Naive thymus-derived CD4-positive, alpha-beta T cell (primary cell): ENCODE measurements around the gene PTPRQ. TPM values are rescaled to one million over a fixed set of nuclear protein-coding genes. Genes with fewer than 3 reads are reported as not detected.

ENCODE experiments used
- ATAC-seq: fragments of 150-1000 bp; cut with Tn5 transposase; 2 replicates; pipeline ENCODE4 v1.10.0; 2021; ENCODE audit warnings: mild to moderate bottlenecking, moderate library complexity
- CTCF ChIA-PET: fragments of 350-600 bp; sonication (Branson Sonifier 250); formaldehyde crosslinking; loops from one replicate; lab custom pipeline; 2021; ENCODE audit warnings: antibody characterized with exemption; lab: Charles Lee
- POLR2A ChIA-PET: fragments of 350-600 bp; sonication (Branson Sonifier 250); formaldehyde crosslinking; loops from one replicate; lab custom pipeline; 2021; ENCODE audit warnings: antibody characterized with exemption, inconsistent platforms; lab: Charles Lee
- DNase-seq, 9 donors: peaks; one replicate each; pipeline versions ENCODE4 v3.0.0 to v3.0.0-alpha.2; 2020 to 2022; ENCODE audit warnings: mixed read lengths in 1 of 9
- H3K27ac ChIP-seq: one replicate; pipeline ENCODE4 v1.7.0; 2013; ENCODE audit warnings: mild to moderate bottlenecking, low read depth, low read length, moderate library complexity
- H3K27me3 ChIP-seq, 2 donors: one replicate each; pipeline ENCODE4 v1.7.0; 2013; ENCODE audit warnings: low read length in 2 of 2, mild to moderate bottlenecking in 2 of 2, moderate library complexity in 2 of 2; ENCODE audit not compliant: control insufficient read depth in 2 of 2, insufficient read depth in 2 of 2
- H3K36me3 ChIP-seq, 3 experiments: 1 replicate in 2 of 3; 2 replicates in 1 of 3; pipeline ENCODE4 v1.7.0; 2013; ENCODE audit warnings: low read length in 3 of 3, mild to moderate bottlenecking in 3 of 3, moderate library complexity in 1 of 3; ENCODE audit not compliant: insufficient read depth in 3 of 3, control insufficient read depth in 2 of 3
- H3K4me1 ChIP-seq, 2 donors: one replicate each; pipeline ENCODE4 v1.7.0; 2013; ENCODE audit warnings: low read length in 2 of 2, mild to moderate bottlenecking in 2 of 2, moderate library complexity in 1 of 2; ENCODE audit not compliant: control insufficient read depth in 2 of 2, insufficient read depth in 2 of 2
- H3K4me3 ChIP-seq: 2 replicates; pipeline ENCODE4 v1.7.0; 2013; ENCODE audit warnings: mild to moderate bottlenecking, low read length
- H3K9me3 ChIP-seq, 3 experiments: 1 replicate in 2 of 3; 2 replicates in 1 of 3; pipeline ENCODE4 v1.7.0; 2013; ENCODE audit warnings: low read length in 3 of 3; ENCODE audit not compliant: control insufficient read depth in 2 of 3
- H3K27ac Mint-ChIP-seq, 9 donors: one replicate each; pipeline ENCODE4 v1.8.0; 2020 to 2022; ENCODE audit warnings: mixed read lengths in 9 of 9, mild to moderate bottlenecking in 8 of 9, moderate library complexity in 5 of 9, inconsistent platforms in 2 of 9
- H3K27me3 Mint-ChIP-seq, 5 donors: one replicate each; pipeline ENCODE4 v1.8.0; 2021 to 2022; ENCODE audit warnings: mixed read lengths in 5 of 5, mild to moderate bottlenecking in 1 of 5
- H3K36me3 Mint-ChIP-seq, 5 donors: one replicate each; pipeline ENCODE4 v1.8.0; 2020 to 2022; ENCODE audit warnings: mixed read lengths in 5 of 5, mild to moderate bottlenecking in 3 of 5, inconsistent platforms in 1 of 5
- H3K4me1 Mint-ChIP-seq, 7 donors: one replicate each; pipeline ENCODE4 v1.8.0; 2020 to 2022; ENCODE audit warnings: mixed read lengths in 7 of 7, mild to moderate bottlenecking in 3 of 7, inconsistent platforms in 1 of 7
- H3K4me3 Mint-ChIP-seq, 10 donors: one replicate each; pipeline ENCODE4 v1.8.0; 2020 to 2022; ENCODE audit warnings: mild to moderate bottlenecking in 10 of 10, mixed read lengths in 10 of 10, moderate library complexity in 6 of 10, inconsistent platforms in 2 of 10
- H3K9me3 Mint-ChIP-seq, 11 donors: one replicate each; pipeline ENCODE4 v1.8.0; 2020 to 2022; ENCODE audit warnings: mixed read lengths in 11 of 11, mild to moderate bottlenecking in 4 of 11, inconsistent platforms in 1 of 11, moderate library complexity in 1 of 11
- intact Hi-C, 2 donors: fragments of 100-400 bp; cut with micrococcal nuclease; formaldehyde crosslinking; loops; one replicate each; pipeline ENCODE4 v1.15.1; 2023
- polyA plus RNA-seq, 2 donors: library from polyadenylated mRNA; unstranded; fragments of 300-500 nt; fragmentation: Illumina TruSeq; gene quantifications; one replicate each; pipeline ENCODE4 v1.2.3, GENCODE V29; 2021
- total RNA-seq, 6 experiments: library from RNA in 5 of 6; stranded (reverse) in 5 of 6; gene quantifications; 1 replicate in 5 of 6; 2 replicates in 1 of 6; pipeline ENCODE4 v1.2.3 and lab custom pipeline; 2021 to 2026

Gene PTPRQ
- total and polyA plus RNA-seq, 7 experiments from 2014 or later: not detected

- no peaks in the 10 kb centered on the region for H3K36me3 Mint-ChIP-seq
- no peak for ATAC-seq
- no peak overlapping the region for H3K27ac Mint-ChIP-seq
- no peaks in the 10 kb centered on the region for H3K27me3 ChIP-seq
- no peak overlapping the region for H3K27ac ChIP-seq
- CTCF ChIA-PET: no interaction called here
- intact Hi-C loops: no loop called here
- POLR2A ChIA-PET: no interaction called here
- no peaks in the 10 kb centered on the region for H3K36me3 ChIP-seq
- no peak for DNase-seq
- H3K9me3 Mint-ChIP-seq: peaks cover 0 to 14% (median 4%) of the 10 kb centered on the region in 11 donors
- no peak overlapping the region for H3K4me3 ChIP-seq
- H3K27me3 Mint-ChIP-seq: no peaks in the 10 kb centered on the region
- no peaks in the 10 kb centered on the region for H3K9me3 ChIP-seq
- H3K4me3 Mint-ChIP-seq: no peak overlapping the region
- H3K4me1 ChIP-seq: no peaks in the 10 kb centered on the region
- no peaks in the 10 kb centered on the region for H3K4me1 Mint-ChIP-seq
These were observed 41.4 kb downstream of the PTPRQ start for GRCh38 chr12:80485222-80485987.

- intact Hi-C loops: no loop called here
- H3K4me1 Mint-ChIP-seq: no peaks in the 10 kb centered on the region
- Histone ChIP-seq H3K36me3 (no peaks in the 10 kb centered on the region), H3K27ac (no peak overlapping the region), H3K4me1 (no peaks in the 10 kb centered on the region), H3K27me3 (no peaks in the 10 kb centered on the region), H3K9me3 (no peaks in the 10 kb centered on the region), H3K4me3 (no peak overlapping the region)
- H3K9me3 Mint-ChIP-seq: peaks cover 0 to 13% (median 2%) of the 10 kb centered on the region in 11 donors
- CTCF ChIA-PET: no interaction called here
- H3K27me3 Mint-ChIP-seq: no peaks in the 10 kb centered on the region
- no peak for DNase-seq
- ATAC-seq: no peak
- H3K27ac Mint-ChIP-seq: no peak overlapping the region
- H3K36me3 Mint-ChIP-seq: no peaks in the 10 kb centered on the region
- POLR2A ChIA-PET: no interaction called here
- H3K4me3 Mint-ChIP-seq: no peak overlapping the region
These were observed 46.3 kb downstream of the PTPRQ start for GRCh38 chr12:80490329-80490728.

DNA sequence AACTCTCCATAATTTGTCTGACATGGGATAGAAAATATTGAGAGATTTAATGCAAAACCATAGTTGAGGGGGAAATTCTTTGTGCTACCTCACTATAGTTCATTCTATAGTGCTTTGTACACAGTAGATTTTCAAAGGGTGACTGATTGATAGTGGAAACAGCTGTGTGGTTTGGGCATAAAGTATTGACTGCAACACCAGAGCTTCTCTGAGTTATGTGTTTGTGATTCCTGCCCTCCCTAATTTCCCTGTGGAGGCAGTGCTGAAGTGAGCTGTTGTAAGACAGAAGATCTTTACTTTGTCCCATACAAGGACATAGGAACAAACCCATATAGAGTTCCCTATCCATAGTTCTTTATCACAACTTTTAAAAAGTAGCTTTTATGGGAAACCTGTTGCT, 47.1 kb downstream of the PTPRQ start:
- peaks cover 0 to 10% (median 0%) of the 10 kb centered on the region in 11 donors for H3K9me3 Mint-ChIP-seq
- ATAC-seq (no peak), DNase-seq (no peak)
- H3K4me3 Mint-ChIP-seq: no peak overlapping the region
- intact Hi-C loops: no loop called here
- H3K4me1 ChIP-seq: no peaks in the 10 kb centered on the region
- H3K27me3 Mint-ChIP-seq: no peaks in the 10 kb centered on the region
- H3K36me3 ChIP-seq: no peaks in the 10 kb centered on the region
- H3K27ac ChIP-seq: no peak overlapping the region
- H3K4me1 Mint-ChIP-seq: no peaks in the 10 kb centered on the region
- no peak overlapping the region for H3K4me3 ChIP-seq
- H3K27ac Mint-ChIP-seq: no peak overlapping the region
- CTCF ChIA-PET: no interaction called here
- no peaks in the 10 kb centered on the region for H3K27me3 ChIP-seq
- POLR2A ChIA-PET: no interaction called here
- no peaks in the 10 kb centered on the region for H3K36me3 Mint-ChIP-seq
- H3K9me3 ChIP-seq: no peaks in the 10 kb centered on the region

- peaks cover 0 to 4% (median 0%) of the 10 kb centered on the region in 11 donors for H3K9me3 Mint-ChIP-seq
- no peak overlapping the region for H3K27ac ChIP-seq
- no peak for ATAC-seq
- no peaks in the 10 kb centered on the region for H3K4me1 ChIP-seq
- no peaks in the 10 kb centered on the region for H3K27me3 Mint-ChIP-seq
- no peak for DNase-seq
- H3K4me3 Mint-ChIP-seq: no peak overlapping the region
- H3K4me1 Mint-ChIP-seq: no peaks in the 10 kb centered on the region
- no peak overlapping the region for H3K27ac Mint-ChIP-seq
- H3K36me3 ChIP-seq: no peaks in the 10 kb centered on the region
- ChIA-PET POLR2A (no interaction called here), CTCF (no interaction called here)
- intact Hi-C loops: no loop called here
- no peak overlapping the region for H3K4me3 ChIP-seq
- no peaks in the 10 kb centered on the region for H3K36me3 Mint-ChIP-seq
- no peaks in the 10 kb centered on the region for H3K9me3 ChIP-seq
- H3K27me3 ChIP-seq: no peaks in the 10 kb centered on the region
These were observed 49.4 kb downstream of the PTPRQ start for GRCh38 chr12:80493466-80493865.

GRCh38 chr12:80494836-80495235, 50.8 kb downstream of the PTPRQ start:
- Histone ChIP-seq H3K9me3 (no peaks in the 10 kb centered on the region), H3K27me3 (no peaks in the 10 kb centered on the region), H3K4me1 (no peaks in the 10 kb centered on the region), H3K4me3 (no peak overlapping the region), H3K27ac (no peak overlapping the region), H3K36me3 (no peaks in the 10 kb centered on the region)
- peaks cover 0 to 4% (median 0%) of the 10 kb centered on the region in 11 donors for H3K9me3 Mint-ChIP-seq
- H3K27me3 Mint-ChIP-seq: no peaks in the 10 kb centered on the region
- H3K36me3 Mint-ChIP-seq: no peaks in the 10 kb centered on the region
- no peaks in the 10 kb centered on the region for H3K4me1 Mint-ChIP-seq
- H3K4me3 Mint-ChIP-seq: no peak overlapping the region
- DNase-seq: no peak
- POLR2A ChIA-PET: no interaction called here
- CTCF ChIA-PET: no interaction called here
- intact Hi-C loops: no loop called here
- H3K27ac Mint-ChIP-seq: no peak overlapping the region
- ATAC-seq: no peak

DNA sequence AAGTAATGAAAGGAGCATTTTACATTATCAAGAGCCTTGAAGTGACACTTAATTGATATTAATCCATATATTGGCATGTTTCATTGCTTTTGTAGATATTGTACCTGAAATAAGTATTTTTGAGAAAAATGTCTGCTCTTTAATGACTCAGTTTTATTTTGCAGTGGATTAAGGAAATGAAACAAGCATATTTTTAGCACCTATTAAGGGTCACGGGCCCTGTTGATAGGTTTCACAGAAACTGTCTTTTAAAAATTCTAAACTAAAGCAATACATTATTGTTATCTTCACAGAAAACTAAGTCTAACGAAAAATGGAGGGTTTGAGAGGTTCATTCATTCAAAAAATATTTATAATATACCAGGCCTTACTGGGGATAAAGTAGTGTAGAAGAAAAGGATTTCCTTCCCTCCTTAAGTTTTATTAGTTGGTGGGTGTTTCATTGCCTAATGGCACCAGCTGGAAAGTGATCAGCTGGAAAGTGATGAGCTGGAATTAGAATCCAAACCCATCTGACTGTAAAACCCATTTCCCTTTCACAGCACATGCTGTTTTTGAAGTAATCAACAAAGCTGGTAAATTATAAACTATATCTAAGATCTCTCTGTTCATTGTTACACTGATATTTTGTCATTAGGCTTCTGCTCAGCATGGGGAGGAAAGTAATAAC, 54.2 kb downstream of the PTPRQ start:
- Mint-ChIP-seq H3K9me3 (peaks cover 0 to 4% (median 0%) of the 10 kb centered on the region in 11 donors), H3K27me3 (no peaks in the 10 kb centered on the region), H3K36me3 (no peaks in the 10 kb centered on the region), H3K27ac (no peak overlapping the region), H3K4me3 (no peak overlapping the region), H3K4me1 (no peaks in the 10 kb centered on the region)
- intact Hi-C loops: no loop called here
- no peak for ATAC-seq
- H3K4me1 ChIP-seq: no peaks in the 10 kb centered on the region
- no peaks in the 10 kb centered on the region for H3K27me3 ChIP-seq
- ChIA-PET POLR2A (no interaction called here), CTCF (no interaction called here)
- H3K36me3 ChIP-seq: no peaks in the 10 kb centered on the region
- H3K4me3 ChIP-seq: no peak overlapping the region
- H3K9me3 ChIP-seq: no peaks in the 10 kb centered on the region
- no peak overlapping the region for H3K27ac ChIP-seq
- no peak for DNase-seq
